Gastroesophageal sphincter (tissue), 4 donors: ENCODE data around the gene ARHGAP19. TPM values are rescaled to one million over a fixed set of nuclear protein-coding genes. Genes with fewer than 3 reads are reported as not detected.

Source experiments
- ATAC-seq: fragments of 150-250 bp; one replicate; pipeline ENCODE4 v1.9.1; 2016; ENCODE audit warnings: mild to moderate bottlenecking, moderate library complexity
- H3K27ac ChIP-seq, 4 donors: fragments of 200-600 bp; sonication (generic) in 3 of 4; 1 replicate in 3 of 4; 2 replicates in 1 of 4; pipeline ENCODE4 v1.5.1; 2016 to 2019
- H3K27me3 ChIP-seq: fragments of 200-600 bp; sonication (generic); one replicate; pipeline ENCODE4 v1.5.1; 2019
- H3K36me3 ChIP-seq, 2 donors: fragments of 200-600 bp; sonication (generic); one replicate each; pipeline ENCODE4 v1.5.1; 2019; ENCODE audit warnings: control low read depth in 1 of 2
- H3K4me1 ChIP-seq, 3 donors: fragments of 200-600 bp; sonication (generic); 1 replicate in 2 of 3; 2 replicates in 1 of 3; pipeline ENCODE4 v1.5.1; 2016 to 2019; ENCODE audit warnings: control low read depth in 2 of 3
- H3K4me3 ChIP-seq, 2 donors: fragments of 200-600 bp; sonication (generic); one replicate each; pipeline ENCODE4 v1.5.1; 2019; ENCODE audit warnings: mild to moderate bottlenecking in 1 of 2, moderate library complexity in 1 of 2
- H3K9me3 ChIP-seq, 3 donors: fragments of 200-600 bp; sonication (generic); one replicate each; pipeline ENCODE4 v1.5.1; 2017 to 2019; ENCODE audit warnings: control low read depth in 2 of 3
- EP300 ChIP-seq: sonication (generic); formaldehyde crosslinking; IDR thresholded peaks from one replicate; pipeline ENCODE4 v1.6.1; 2017; ENCODE audit warnings: antibody characterized with exemption, mild to moderate bottlenecking
- POLR2A ChIP-seq, 2 donors: fragments of 450-650 bp; IDR thresholded peaks; one replicate each; pipeline ENCODE4 v1.6.1; 2017; ENCODE audit warnings: antibody characterized with exemption in 2 of 2, mild to moderate bottlenecking in 2 of 2, moderate library complexity in 1 of 2
- POLR2AphosphoS5 ChIP-seq: sonication (generic); formaldehyde crosslinking; IDR thresholded peaks from one replicate; pipeline ENCODE4 v1.6.1; 2017; ENCODE audit warnings: antibody characterized with exemption
- WGBS, 2 donors: methylation state at CpG; one replicate each; pipeline ENCODE4 v1.1.5; 2018; ENCODE audit warnings: low coverage in 1 of 2; 5-methylcytosine and 5-hydroxymethylcytosine counted together
- small RNA-seq, 4 donors: library from RNA; depleted of rRNA; stranded (forward); fragments of <200 nt; gene quantifications; one replicate each; pipeline ENCODE3, GENCODE V24; 2016
- total RNA-seq, 4 donors: library from RNA; depleted of rRNA; stranded (reverse); fragments of >200 nt; gene quantifications; one replicate each; pipeline ENCODE4 v1.1.0, GENCODE V29; 2016
- TF ChIP-seq, protein P1 (sequence below), 4 experiments: fragments of 200-600 bp in 2 of 4; fragments of 450-650 bp in 2 of 4; sonication (generic) in 1 of 4; IDR thresholded peaks; one replicate each; pipeline ENCODE4 v1.5.1; 2017 to 2019; ENCODE audit warnings: antibody characterized with exemption in 4 of 4, mild to moderate bottlenecking in 2 of 4, moderate library complexity in 2 of 4

The ARHGAP19 gene
- total RNA-seq, 4 donors from 2014 or later: 3.2 to 6.7 (median 5.0) TPM

DNA sequence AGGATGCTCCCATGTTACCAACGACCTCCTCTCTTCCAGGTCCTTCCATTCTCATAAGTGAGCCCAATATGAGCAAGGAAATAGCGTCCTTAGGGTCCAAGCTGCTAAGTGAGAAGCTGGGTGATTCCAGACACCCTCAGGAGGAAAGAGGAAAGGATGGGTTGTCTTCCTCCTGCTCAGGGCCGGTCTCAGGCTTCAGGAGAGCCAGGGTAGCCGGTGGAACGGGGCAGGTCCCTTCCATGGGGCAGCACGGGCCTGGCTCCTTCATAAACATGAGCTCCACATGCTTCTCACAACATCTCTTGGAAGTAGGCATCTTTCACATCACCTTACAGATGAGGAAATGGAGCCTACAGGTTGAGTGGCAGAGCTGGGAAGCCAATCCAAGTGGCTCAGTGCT lies 119.4 kb downstream of the ARHGAP19 start:
- H3K9me3 ChIP-seq: no peaks in the 10 kb centered on the region
- no peak overlapping the region for H3K27ac ChIP-seq
- TF ChIP-seq POLR2AphosphoS5 (no peak), EP300 (no peak), POLR2A (IDR thresholded peaks at IDR 0.05) (no peak)
- TF ChIP-seq, protein P1, sequence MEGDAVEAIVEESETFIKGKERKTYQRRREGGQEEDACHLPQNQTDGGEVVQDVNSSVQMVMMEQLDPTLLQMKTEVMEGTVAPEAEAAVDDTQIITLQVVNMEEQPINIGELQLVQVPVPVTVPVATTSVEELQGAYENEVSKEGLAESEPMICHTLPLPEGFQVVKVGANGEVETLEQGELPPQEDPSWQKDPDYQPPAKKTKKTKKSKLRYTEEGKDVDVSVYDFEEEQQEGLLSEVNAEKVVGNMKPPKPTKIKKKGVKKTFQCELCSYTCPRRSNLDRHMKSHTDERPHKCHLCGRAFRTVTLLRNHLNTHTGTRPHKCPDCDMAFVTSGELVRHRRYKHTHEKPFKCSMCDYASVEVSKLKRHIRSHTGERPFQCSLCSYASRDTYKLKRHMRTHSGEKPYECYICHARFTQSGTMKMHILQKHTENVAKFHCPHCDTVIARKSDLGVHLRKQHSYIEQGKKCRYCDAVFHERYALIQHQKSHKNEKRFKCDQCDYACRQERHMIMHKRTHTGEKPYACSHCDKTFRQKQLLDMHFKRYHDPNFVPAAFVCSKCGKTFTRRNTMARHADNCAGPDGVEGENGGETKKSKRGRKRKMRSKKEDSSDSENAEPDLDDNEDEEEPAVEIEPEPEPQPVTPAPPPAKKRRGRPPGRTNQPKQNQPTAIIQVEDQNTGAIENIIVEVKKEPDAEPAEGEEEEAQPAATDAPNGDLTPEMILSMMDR (IDR thresholded peaks at IDR 0.05): no peak
- ATAC-seq: no peak
- H3K27me3 ChIP-seq: peaks cover 60% of the 10 kb centered on the region
- H3K36me3 ChIP-seq: no peaks in the 10 kb centered on the region
- 60 to 92% methylated on average over 1 to 2 of the region's 6 CpGs for WGBS, 2 donors
- no peak overlapping the region for H3K4me3 ChIP-seq
- H3K4me1 ChIP-seq: no peaks in the 10 kb centered on the region

Small RNAs within 50 kb of the gene (small RNA-seq; reads per million reads assigned to genes)
- 0 reads per million in 4 donors for gene RF00017

Other genes starting within 250 kb of the ARHGAP19 start
- gene SLIT1, start 106.7 kb downstream of the ARHGAP19 start, total RNA-seq: under 1 TPM in 2 of 4 donors, not detected in 2; 0.04 to 0.13 TPM
- gene FRAT1, start 26.6 kb upstream of the ARHGAP19 start, total RNA-seq: 1 to 10 TPM; 5.1 to 8.0 (median 5.5) TPM
- 10 to 100 TPM; 10.8 to 20.9 (median 12.5) TPM for gene FRAT2, start 42.1 kb upstream of the ARHGAP19 start, total RNA-seq
- gene RRP12, start 108.7 kb upstream of the ARHGAP19 start, total RNA-seq: 10 to 100 TPM in 3 of 4 donors, 1 to 10 TPM in 1; 6.7 to 25.3 (median 11.8) TPM
- gene PGAM1, start 133.6 kb upstream of the ARHGAP19 start, total RNA-seq: 100 to 1,000 TPM; 248 to 385 (median 356) TPM
- gene EXOSC1, start 153.4 kb upstream of the ARHGAP19 start, total RNA-seq: 10 to 100 TPM; 24.9 to 54.5 (median 28.0) TPM
- 10 to 100 TPM; 22.3 to 31.6 (median 25.3) TPM for gene ZDHHC16, start 153.5 kb upstream of the ARHGAP19 start, total RNA-seq
- 10 to 100 TPM; 44.3 to 75.8 (median 51.8) TPM for gene MMS19, start 205.8 kb upstream of the ARHGAP19 start, total RNA-seq
- gene UBTD1, start 206.3 kb upstream of the ARHGAP19 start, total RNA-seq: 10 to 100 TPM in 1 of 4 donors, 1 to 10 TPM in 3; 2.9 to 16.2 (median 8.9) TPM